ENCODE measurements around the gene HOXB13. TPM values are rescaled to one million over a fixed set of nuclear protein-coding genes. Genes with fewer than 3 reads are reported as not detected.

Gene HOXB13
- total and polyA plus RNA-seq, 4 donors: 0.18 to 0.25 TPM; not detected in 2

- Histone ChIP-seq H3K36me3 (ENCODE audit: control insufficient read depth in 1 of 2, insufficient read depth in 2 of 2, low read length in 1 of 2) (no peaks in the 10 kb centered on the region), H3K4me1 (ENCODE audit: control insufficient read depth in 1 of 2, insufficient read depth in 2 of 2, low read length in 2 of 2) (no peaks in the 10 kb centered on the region), H3K4me3 (ENCODE audit: low read length in 2 of 2) (no peak overlapping the region), H3K27me3 (ENCODE audit: control insufficient read depth in 1 of 2, insufficient read depth in 2 of 2, low read length in 1 of 2) (no peaks in the 10 kb centered on the region), H3K27ac (ENCODE audit: low read depth in 1 of 2, low read length in 2 of 2) (no peak overlapping the region), H3K9me3 (ENCODE audit: control insufficient read depth, low read length) (no peaks in the 10 kb centered on the region)
- ATAC-seq (ENCODE audit: low FRiP score) (peak; percentile 73), DNase-seq (peak; percentile 91 to 95)
- 10 to 11% methylated on average over 32 of the region's 32 CpGs for WGBS, 2 donors
- intact Hi-C loops (cut with DNase I): loop anchor here (5.0 to 10.0 kb wide), 2 partner anchors 68 to 150 kb away; no protein-coding TSS in a partner anchor
Measured at GRCh38 chr17:48724251-48725003, 4.1 kb downstream of the HOXB13 start.

- ATAC-seq (ENCODE audit: low FRiP score) (no peak), DNase-seq (no peak)
- no peaks in the 10 kb centered on the region for H3K36me3 ChIP-seq (ENCODE audit: control insufficient read depth in 1 of 2, insufficient read depth in 2 of 2, low read length in 1 of 2)
- H3K4me1 ChIP-seq (ENCODE audit: control insufficient read depth in 1 of 2, insufficient read depth in 2 of 2, low read length in 2 of 2): no peaks in the 10 kb centered on the region
- no peak overlapping the region for H3K27ac ChIP-seq (ENCODE audit: low read depth in 1 of 2, low read length in 2 of 2)
- WGBS, 2 donors: 14 to 17% methylated on average over 42 of the region's 42 CpGs
- intact Hi-C loops (cut with DNase I): loop anchor here in 1 of 2 donors (10.0 kb wide), 1 partner anchor 151 kb away; no protein-coding TSS in a partner anchor
- no peaks in the 10 kb centered on the region for H3K9me3 ChIP-seq (ENCODE audit: control insufficient read depth, low read length)
- H3K4me3 ChIP-seq (ENCODE audit: low read length in 2 of 2): no peak overlapping the region
- no peaks in the 10 kb centered on the region for H3K27me3 ChIP-seq (ENCODE audit: control insufficient read depth in 1 of 2, insufficient read depth in 2 of 2, low read length in 1 of 2)
Measured at GRCh38 chr17:48723423-48724250, 4.9 kb downstream of the HOXB13 start.

GRCh38 chr17:48722915-48723422 lies 5.6 kb downstream of the HOXB13 start, which contains the start of gene PRAC2:
Gene PRAC2, plus strand, starts transcription at chr17:48723185. Its CDS starts 1,226 bp downstream, at chr17:48724411.
- H3K27ac ChIP-seq (ENCODE audit: low read depth in 1 of 2, low read length in 2 of 2): no peak within 1 kb of the TSS
- no peaks in the 10 kb centered on the region for H3K4me1 ChIP-seq (ENCODE audit: control insufficient read depth in 1 of 2, insufficient read depth in 2 of 2, low read length in 2 of 2)
- H3K9me3 ChIP-seq (ENCODE audit: control insufficient read depth, low read length): no peaks in the 10 kb centered on the region
- H3K4me3 ChIP-seq (ENCODE audit: low read length in 2 of 2): no peak within 1 kb of the TSS
- H3K36me3 ChIP-seq (ENCODE audit: control insufficient read depth in 1 of 2, insufficient read depth in 2 of 2, low read length in 1 of 2): no peaks in the 10 kb centered on the region
- intact Hi-C loops (cut with DNase I): loop anchor here in 1 of 2 donors (10.0 kb wide), 1 partner anchor 152 kb away; no protein-coding TSS in a partner anchor
- H3K27me3 ChIP-seq (ENCODE audit: control insufficient read depth in 1 of 2, insufficient read depth in 2 of 2, low read length in 1 of 2): peaks cover 0 to 4% of the 10 kb centered on the region in 2 donors
- no peak for DNase-seq
- WGBS, 2 donors: 6 to 8% methylated on average over 21 of the region's 21 CpGs
- ATAC-seq (ENCODE audit: low FRiP score): no peak

- Histone ChIP-seq H3K9me3 (ENCODE audit: control insufficient read depth, low read length) (no peaks in the 10 kb centered on the region), H3K4me3 (ENCODE audit: low read length in 2 of 2) (no peak within 1 kb of the TSS), H3K27ac (ENCODE audit: low read depth in 1 of 2, low read length in 2 of 2) (no peak within 1 kb of the TSS), H3K36me3 (ENCODE audit: control insufficient read depth in 1 of 2, insufficient read depth in 2 of 2, low read length in 1 of 2) (no peaks in the 10 kb centered on the region), H3K27me3 (ENCODE audit: control insufficient read depth in 1 of 2, insufficient read depth in 2 of 2, low read length in 1 of 2) (peaks cover 0 to 4% of the 10 kb centered on the region in 2 donors), H3K4me1 (ENCODE audit: control insufficient read depth in 1 of 2, insufficient read depth in 2 of 2, low read length in 2 of 2) (no peaks in the 10 kb centered on the region)
- intact Hi-C loops (cut with DNase I): loop anchor here in 1 of 2 donors (10.0 kb wide), 1 partner anchor 152 kb away; no protein-coding TSS in a partner anchor
- 14 to 15% methylated on average over 19 to 21 of the region's 21 CpGs for whole genome bisulfite sequencing, 2 donors
- no peak for ATAC-seq (ENCODE audit: low FRiP score)
- DNase-seq: peak in 1 of 2 donors; percentile 28
Measured at GRCh38 chr17:48722201-48722907, 6.2 kb downstream of the HOXB13 start, which contains the start of gene PRAC1. Gene PRAC1, minus strand, starts transcription at chr17:48722518. Its CDS starts 126 bp downstream, at chr17:48722392.

GRCh38 chr17:48721009-48721402 lies 7.5 kb downstream of the HOXB13 start:
- Histone ChIP-seq H3K4me1 (ENCODE audit: control insufficient read depth in 1 of 2, insufficient read depth in 2 of 2, low read length in 2 of 2) (no peaks in the 10 kb centered on the region), H3K9me3 (ENCODE audit: control insufficient read depth, low read length) (no peaks in the 10 kb centered on the region), H3K4me3 (ENCODE audit: low read length in 2 of 2) (no peak overlapping the region), H3K27ac (ENCODE audit: low read depth in 1 of 2, low read length in 2 of 2) (no peak overlapping the region), H3K36me3 (ENCODE audit: control insufficient read depth in 1 of 2, insufficient read depth in 2 of 2, low read length in 1 of 2) (no peaks in the 10 kb centered on the region), H3K27me3 (ENCODE audit: control insufficient read depth in 1 of 2, insufficient read depth in 2 of 2, low read length in 1 of 2) (peaks cover 0 to 4% of the 10 kb centered on the region in 2 donors)
- WGBS, 2 donors: 72 to 74% methylated on average over 1 of the region's 1 CpG
- DNase-seq: no peak
- ATAC-seq (ENCODE audit: low FRiP score): no peak
- intact Hi-C loops (cut with DNase I): loop anchor here in 1 of 2 donors (10.0 kb wide), 1 partner anchor 154 kb away; no protein-coding TSS in a partner anchor

GRCh38 chr17:48720266-48721008 lies 8.1 kb downstream of the HOXB13 start:
- Histone ChIP-seq H3K27me3 (ENCODE audit: control insufficient read depth in 1 of 2, insufficient read depth in 2 of 2, low read length in 1 of 2) (peaks cover 0 to 4% of the 10 kb centered on the region in 2 donors), H3K4me3 (ENCODE audit: low read length in 2 of 2) (no peak overlapping the region), H3K9me3 (ENCODE audit: control insufficient read depth, low read length) (no peaks in the 10 kb centered on the region), H3K36me3 (ENCODE audit: control insufficient read depth in 1 of 2, insufficient read depth in 2 of 2, low read length in 1 of 2) (no peaks in the 10 kb centered on the region), H3K27ac (ENCODE audit: low read depth in 1 of 2, low read length in 2 of 2) (no peak overlapping the region), H3K4me1 (ENCODE audit: control insufficient read depth in 1 of 2, insufficient read depth in 2 of 2, low read length in 2 of 2) (no peaks in the 10 kb centered on the region)
- DNase-seq (no peak), ATAC-seq (ENCODE audit: low FRiP score) (no peak)
- intact Hi-C loops (cut with DNase I): loop anchor here in 1 of 2 donors (10.0 kb wide), 1 partner anchor 154 kb away; no protein-coding TSS in a partner anchor
- 55 to 67% methylated on average over 11 of the region's 11 CpGs for WGBS, 2 donors

GRCh38 chr17:48719642-48720265 lies 8.8 kb downstream of the HOXB13 start:
- no peak for DNase-seq
- peaks cover 0 to 4% of the 10 kb centered on the region in 2 donors for H3K27me3 ChIP-seq (ENCODE audit: control insufficient read depth in 1 of 2, insufficient read depth in 2 of 2, low read length in 1 of 2)
- intact Hi-C loops (cut with DNase I): loop anchor here in 1 of 2 donors (10.0 kb wide), 1 partner anchor 155 kb away; no protein-coding TSS in a partner anchor
- WGBS, 2 donors: 18 to 21% methylated on average over 37 of the region's 37 CpGs
- H3K4me3 ChIP-seq (ENCODE audit: low read length in 2 of 2): no peak overlapping the region
- no peak overlapping the region for H3K27ac ChIP-seq (ENCODE audit: low read depth in 1 of 2, low read length in 2 of 2)
- ATAC-seq (ENCODE audit: low FRiP score): no peak
- H3K36me3 ChIP-seq (ENCODE audit: control insufficient read depth in 1 of 2, insufficient read depth in 2 of 2, low read length in 1 of 2): no peaks in the 10 kb centered on the region
- no peaks in the 10 kb centered on the region for H3K9me3 ChIP-seq (ENCODE audit: control insufficient read depth, low read length)
- H3K4me1 ChIP-seq (ENCODE audit: control insufficient read depth in 1 of 2, insufficient read depth in 2 of 2, low read length in 2 of 2): no peaks in the 10 kb centered on the region
